Right kidney (tissue), 9 donors: ENCODE data around the gene ZFP36L2.

Source experiments
- DNase-seq: peaks from one replicate; pipeline ENCODE4 v3.0.0-alpha.2; 2016
- long read RNA-seq, 8 donors: transcript quantifications; one replicate each; lab custom pipeline, GENCODE V29; 2026

The ZFP36L2 gene
- long read RNA-seq, donor 1, transcript ZFP36L2-201 (2 exons, 3,696 nt) = major isoform, 39 of 39 reads
- long read RNA-seq, donor 1, partial matches to known transcripts = 0 of 39 reads
- long read RNA-seq, donor 1, other reads (novel, unspliced or antisense) = 0 of 39 reads
- long read RNA-seq, donor 2, transcript ZFP36L2-201 (2 exons, 3,696 nt) = major isoform, 24 of 24 reads
- long read RNA-seq, donor 2, partial matches to known transcripts = 0 of 24 reads
- long read RNA-seq, donor 2, other reads (novel, unspliced or antisense) = 0 of 24 reads
- long read RNA-seq, donor 3, transcript ZFP36L2-201 (2 exons, 3,696 nt) = major isoform, 28 of 28 reads
- long read RNA-seq, donor 3, partial matches to known transcripts = 0 of 28 reads
- long read RNA-seq, donor 3, other reads (novel, unspliced or antisense) = 0 of 28 reads
- long read RNA-seq, donor 4, transcript ZFP36L2-201 (2 exons, 3,696 nt) = major isoform, 45 of 45 reads
- long read RNA-seq, donor 4, partial matches to known transcripts = 0 of 45 reads
- long read RNA-seq, donor 4, other reads (novel, unspliced or antisense) = 0 of 45 reads
- long read RNA-seq, donor 5, transcript ZFP36L2-201 (2 exons, 3,696 nt) = major isoform, 37 of 37 reads
- long read RNA-seq, donor 5, partial matches to known transcripts = 0 of 37 reads
- long read RNA-seq, donor 5, other reads (novel, unspliced or antisense) = 0 of 37 reads
- long read RNA-seq, donor 6, transcript ZFP36L2-201 (2 exons, 3,696 nt) = major isoform, 60 of 60 reads
- long read RNA-seq, donor 6, partial matches to known transcripts = 0 of 60 reads
- long read RNA-seq, donor 6, other reads (novel, unspliced or antisense) = 0 of 60 reads
- long read RNA-seq, donor 7, transcript ZFP36L2-201 (2 exons, 3,696 nt) = major isoform, 92 of 92 reads
- long read RNA-seq, donor 7, partial matches to known transcripts = 0 of 92 reads
- long read RNA-seq, donor 7, other reads (novel, unspliced or antisense) = 0 of 92 reads
- long read RNA-seq, donor 8, transcript ZFP36L2-201 (2 exons, 3,696 nt) = major isoform, 46 of 52 reads
- long read RNA-seq, donor 8, partial matches to known transcripts = 0 of 52 reads
- long read RNA-seq, donor 8, other reads (novel, unspliced or antisense) = 6 of 52 reads

- DNase-seq = no peak
Observed at GRCh38 chr2:43226558-43226954, at the start of gene ZFP36L2. ZFP36L2 (minus strand) TSS chr2:43226606; CDS start chr2:43226315, 291 bp downstream.

- DNase-seq = no peak
Observed at GRCh38 chr2:43274721-43275120, 48.3 kb upstream of the ZFP36L2 start.

- no peak for DNase-seq
Observed at GRCh38 chr2:43274055-43274454, 47.6 kb upstream of the ZFP36L2 start.

- no peak for DNase-seq
Observed at GRCh38 chr2:43273529-43273928, 47.1 kb upstream of the ZFP36L2 start.

- no peak for DNase-seq
Observed at GRCh38 chr2:43270930-43271615, 44.7 kb upstream of the ZFP36L2 start.

- DNase-seq = no peak
Observed at GRCh38 chr2:43270461-43270860, 44.1 kb upstream of the ZFP36L2 start.

GRCh38 chr2:43269706-43270105, 43.3 kb upstream of the ZFP36L2 start:
- no peak for DNase-seq

- DNase-seq = no peak
Observed at GRCh38 chr2:43269074-43269572, 42.7 kb upstream of the ZFP36L2 start.

GRCh38 chr2:43268066-43268953, 41.9 kb upstream of the ZFP36L2 start:
- DNase-seq = no peak

- DNase-seq = no peak
Observed at GRCh38 chr2:43267381-43267780, 41.0 kb upstream of the ZFP36L2 start.

GRCh38 chr2:43266711-43267111, 40.3 kb upstream of the ZFP36L2 start:
- DNase-seq = no peak

GRCh38 chr2:43265421-43265820, 39.0 kb upstream of the ZFP36L2 start:
- peak; percentile 43 for DNase-seq

GRCh38 chr2:43265001-43265400, 38.6 kb upstream of the ZFP36L2 start:
- no peak for DNase-seq

GRCh38 chr2:43262951-43263350, 36.5 kb upstream of the ZFP36L2 start:
- no peak for DNase-seq

- DNase-seq = no peak
Observed at GRCh38 chr2:43262239-43262638, 35.8 kb upstream of the ZFP36L2 start.

- no peak for DNase-seq
Observed at GRCh38 chr2:43259512-43259911, 33.1 kb upstream of the ZFP36L2 start.

GRCh38 chr2:43258547-43259156, 32.2 kb upstream of the ZFP36L2 start:
- no peak for DNase-seq

- no peak for DNase-seq
Observed at GRCh38 chr2:43255296-43255910, 29.0 kb upstream of the ZFP36L2 start.

GRCh38 chr2:43254331-43254730, 27.9 kb upstream of the ZFP36L2 start:
- DNase-seq = no peak

GRCh38 chr2:43251171-43251731, 24.8 kb upstream of the ZFP36L2 start:
- DNase-seq = no peak
